K562 treated with DMSO at 1 percent for 48 hours (cell line): ENCODE results near the gene TSPAN6. TPM values are rescaled to one million over a fixed set of nuclear protein-coding genes. Genes with fewer than 3 reads are reported as not detected.

Source experiments
- total RNA-seq: library from RNA; unstranded; fragments of 300-600 nt; gene quantifications from 2 replicates; pipeline ENCODE4 v1.2.3, GENCODE V29; 2022; ENCODE audit warnings: low replicate concordance; ENCODE audit errors: extremely low read depth

Gene TSPAN6
- not detected in 2 replicates for total RNA-seq

DNA sequence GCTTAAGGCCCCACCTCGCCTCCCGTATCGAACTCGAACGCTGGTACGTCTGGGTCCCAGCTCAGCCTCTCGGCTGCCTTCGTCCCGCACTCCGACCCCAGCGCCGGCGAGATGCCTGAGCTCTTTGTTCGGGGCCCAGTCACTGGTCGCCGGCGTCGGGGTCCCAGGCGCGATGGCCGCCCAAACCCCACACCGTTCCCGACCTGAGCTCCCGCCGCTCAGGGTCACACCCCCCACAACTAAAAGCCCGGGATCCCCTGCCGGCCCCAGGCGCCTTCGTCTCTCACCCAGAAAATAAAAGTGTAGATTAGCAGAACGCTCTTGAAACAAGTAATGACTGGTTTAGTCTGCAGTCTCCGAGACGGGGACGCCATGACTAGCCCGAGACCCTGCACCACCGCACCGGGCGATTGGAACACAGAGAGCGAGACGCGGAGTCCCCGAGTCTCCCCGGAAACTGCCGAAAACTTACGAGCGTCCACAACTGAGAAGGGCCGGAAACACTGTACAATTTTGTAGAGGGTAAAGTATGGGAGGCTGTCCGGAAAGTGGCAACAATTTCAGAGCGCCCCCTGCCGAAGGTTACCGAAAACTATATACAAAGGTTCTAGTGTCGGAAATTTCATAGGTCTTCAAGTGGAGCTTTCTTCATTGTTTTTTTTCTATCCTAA lies at the start of gene TSPAN6:
Gene TSPAN6 (minus strand): TSS at position 486 of the 671 bp plus-strand sequence. CDS start 112 bp downstream, at position 374.

DNA sequence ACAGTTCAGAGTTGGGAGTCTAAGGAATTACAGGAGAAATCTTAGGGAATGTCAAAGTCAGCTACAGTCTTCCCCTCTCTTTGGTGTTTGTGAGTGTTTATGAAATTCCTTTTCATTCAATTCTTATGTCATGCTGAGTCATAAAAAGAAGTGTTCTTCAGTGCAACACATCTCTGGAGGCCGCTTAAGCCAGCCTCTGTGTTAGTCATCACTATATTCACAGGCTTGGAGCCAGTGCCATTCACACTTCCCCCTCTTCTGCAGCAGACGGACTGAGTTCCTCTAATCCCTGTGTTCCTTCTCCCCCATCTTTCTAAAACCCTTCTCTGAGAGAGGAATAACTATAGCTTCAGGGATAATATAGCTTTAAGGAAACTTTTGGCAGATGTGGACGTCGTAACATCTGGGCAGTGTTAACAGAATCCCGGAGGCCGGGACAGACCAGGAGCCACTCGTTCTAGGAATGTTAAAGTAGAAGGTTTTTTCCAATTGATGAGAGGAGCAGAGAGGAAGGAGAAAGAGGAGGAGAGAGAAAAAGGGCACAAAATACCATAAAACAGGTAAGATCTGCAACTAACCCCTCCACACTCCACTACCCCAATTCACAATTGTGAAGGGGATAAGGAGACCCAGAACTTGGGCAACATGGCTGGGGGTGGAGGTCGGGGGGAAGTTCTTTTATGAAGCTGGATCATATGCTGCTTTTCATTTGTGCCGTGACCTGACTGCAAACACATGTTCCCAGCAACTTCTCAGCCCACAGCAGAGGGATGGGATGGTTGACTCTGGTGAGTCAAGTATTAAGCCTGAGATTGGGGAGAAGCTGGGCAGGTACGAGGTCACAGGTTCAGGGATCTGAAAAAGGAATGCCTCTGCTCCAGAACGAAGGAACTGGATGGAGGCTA lies 7.6 kb upstream of the TSPAN6 start, which contains the start of gene SRPX2:
Gene SRPX2 (plus strand): TSS at position 244 of the 905 bp plus-strand sequence. CDS start 2,124 bp downstream, outside the sequence.

DNA sequence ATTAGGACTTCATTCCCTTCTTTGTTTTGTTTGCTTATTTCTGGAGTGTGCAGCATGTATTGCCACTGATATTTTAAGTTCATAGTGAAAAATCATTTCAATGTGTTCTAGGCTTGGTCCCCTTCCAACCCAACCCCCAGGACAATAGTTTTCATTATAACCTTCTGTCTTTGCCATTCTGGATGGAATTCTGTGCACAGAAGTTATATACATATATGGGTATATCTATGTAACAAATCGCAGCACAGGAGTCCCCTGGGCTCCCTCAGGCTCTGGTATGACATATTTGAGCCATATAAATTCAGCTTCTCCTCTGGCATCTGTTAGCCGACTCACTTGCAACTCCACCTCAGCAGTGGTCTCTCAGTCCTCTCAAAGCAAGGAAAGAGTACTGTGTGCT lies 52.0 kb downstream of the TSPAN6 start, which contains the start of gene TNMD:
Gene TNMD (plus strand): TSS at position 326 of the 400 bp plus-strand sequence. CDS start 83 bp downstream, outside the sequence.

Other genes starting within 250 kb of the TSPAN6 start
- not detected in 2 replicates for gene PCDH19, start 226.5 kb downstream of the TSPAN6 start, total RNA-seq
- gene TNMD, start 51.9 kb downstream of the TSPAN6 start, total RNA-seq = not detected in 2 replicates
- gene SRPX2, start 7.4 kb upstream of the TSPAN6 start, total RNA-seq = not detected in 2 replicates
- gene SYTL4, start 95.3 kb upstream of the TSPAN6 start, total RNA-seq = not detected in 2 replicates
- gene CSTF2, start 183.6 kb upstream of the TSPAN6 start, total RNA-seq = not detected in 2 replicates
- not detected in 2 replicates for gene NOX1, start 237.6 kb upstream of the TSPAN6 start, total RNA-seq